ENCODE results near the gene ARL4C.

The ARL4C gene, protein sequence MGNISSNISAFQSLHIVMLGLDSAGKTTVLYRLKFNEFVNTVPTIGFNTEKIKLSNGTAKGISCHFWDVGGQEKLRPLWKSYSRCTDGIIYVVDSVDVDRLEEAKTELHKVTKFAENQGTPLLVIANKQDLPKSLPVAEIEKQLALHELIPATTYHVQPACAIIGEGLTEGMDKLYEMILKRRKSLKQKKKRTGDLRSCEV

DNA sequence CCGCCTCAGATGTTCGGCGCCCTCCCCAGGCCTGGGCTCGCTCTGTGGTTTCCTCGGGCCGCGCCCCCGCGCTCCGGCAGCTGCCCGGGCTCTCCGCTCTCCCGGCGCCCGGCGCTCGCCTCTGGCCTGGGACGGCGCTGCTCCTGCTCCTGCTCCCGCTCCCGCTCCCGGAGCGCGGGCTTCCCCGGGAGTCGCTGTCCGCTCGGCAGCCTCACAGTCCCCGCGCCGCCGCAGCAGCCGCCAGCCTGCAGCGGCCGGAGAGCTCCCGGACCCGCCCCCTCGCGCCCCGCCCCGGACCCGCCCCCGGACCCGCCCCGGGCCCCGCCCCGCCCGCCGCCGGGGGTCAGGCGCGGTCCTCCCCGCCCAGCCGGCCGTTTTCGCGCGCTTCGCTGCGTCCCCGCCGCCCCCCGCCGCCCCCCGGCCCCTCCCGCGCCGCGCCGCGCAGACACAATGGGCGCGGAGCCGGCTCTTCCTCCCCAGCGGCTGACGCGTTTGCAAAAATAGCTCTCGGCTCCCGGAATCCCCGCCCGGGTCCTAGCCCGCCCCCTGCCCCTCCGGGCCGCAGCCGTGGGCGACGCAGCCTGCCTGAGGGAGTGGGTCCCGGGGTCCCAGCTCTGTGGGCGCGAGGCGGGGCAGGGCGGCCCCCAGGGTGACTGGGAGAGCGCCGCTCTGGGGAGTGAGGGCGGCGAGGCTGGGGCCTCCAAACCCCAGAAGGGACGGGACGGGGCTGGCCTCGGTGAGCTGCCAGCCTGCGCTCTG is at the start of gene ARL4C:
ARL4C (minus strand) TSS at position 247 of the 759 bp plus-strand sequence. CDS start 495 bp downstream, outside the sequence.
- Histone ChIP-seq H3K4me3 (ENCODE audit: low read length in 2 of 2) (peak within 1 kb of the TSS; percentile 72 to 90), H3K27me3 (ENCODE audit: control insufficient read depth in 1 of 2, insufficient read depth in 2 of 2, low read length in 2 of 2) (peaks cover 0 to 2% of the 10 kb centered on the region in 2 donors), H3K27ac (ENCODE audit: low read length) (peak within 1 kb of the TSS; percentile 53), H3K9ac (ENCODE audit: low read length in 2 of 2) (peak within 1 kb of the TSS; percentile 44 to 58), H3K9me3 (ENCODE audit: control insufficient read depth in 2 of 2, low read length in 2 of 2) (no peaks in the 10 kb centered on the region), H3K36me3 (ENCODE audit: control insufficient read depth in 2 of 2, insufficient read depth in 2 of 2, low read length in 2 of 2) (no peaks in the 10 kb centered on the region), H3K4me1 (ENCODE audit: control insufficient read depth, insufficient read depth, low read length) (peaks cover 17% of the 10 kb centered on the region)

DNA sequence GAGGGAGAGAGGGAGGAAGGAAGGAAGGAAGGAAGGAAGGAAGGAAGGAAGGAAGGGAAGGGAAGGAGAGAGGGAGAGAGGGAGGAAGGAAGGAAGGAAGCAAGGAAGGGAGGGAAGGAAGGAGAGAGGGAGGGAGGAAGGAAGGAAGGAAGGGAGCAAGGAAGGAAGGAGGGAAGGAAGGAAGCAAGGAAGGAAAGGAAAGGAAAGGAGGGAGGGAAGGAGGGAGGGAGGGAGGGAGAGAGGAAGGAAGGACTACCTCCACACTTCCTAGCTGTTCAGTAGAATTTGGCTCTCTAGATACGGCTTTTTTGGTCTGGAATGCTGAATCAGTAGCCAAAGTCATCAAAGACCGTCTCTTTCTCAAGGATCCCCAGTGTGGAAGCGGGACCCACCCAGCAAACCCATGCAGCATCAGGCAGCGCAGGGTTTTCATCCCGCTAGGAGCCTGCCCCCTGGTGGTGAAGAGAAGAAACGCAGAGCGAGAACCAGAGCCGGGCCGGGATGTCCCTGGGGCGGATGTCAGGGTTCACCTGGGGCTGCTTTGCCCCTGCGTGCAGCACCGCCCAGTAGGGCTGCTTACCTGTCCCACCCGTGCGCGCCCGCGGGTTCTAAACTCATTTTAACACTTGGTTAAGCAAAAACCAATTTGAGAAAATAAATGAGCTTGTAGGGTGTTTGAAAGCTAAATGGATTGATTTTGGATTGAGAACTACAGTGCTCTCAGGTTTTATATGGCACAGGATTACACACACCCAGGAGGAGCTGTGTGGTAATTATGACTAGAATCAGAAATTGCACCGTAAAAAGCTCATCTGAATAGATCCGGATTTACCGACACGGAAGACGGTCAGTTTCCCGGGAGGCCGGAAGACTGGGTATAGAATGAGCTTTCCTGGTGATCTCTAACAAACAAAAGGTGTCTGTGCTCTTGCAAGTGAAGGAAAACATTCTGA is 48.1 kb upstream of the ARL4C start:
- Histone ChIP-seq H3K9ac (ENCODE audit: low read length in 2 of 2) (no peak overlapping the region), H3K9me3 (ENCODE audit: control insufficient read depth in 2 of 2, low read length in 2 of 2) (no peaks in the 10 kb centered on the region), H3K27me3 (ENCODE audit: control insufficient read depth in 1 of 2, insufficient read depth in 2 of 2, low read length in 2 of 2) (peaks cover 2 to 8% of the 10 kb centered on the region in 2 donors), H3K27ac (ENCODE audit: low read length) (no peak overlapping the region), H3K4me1 (ENCODE audit: control insufficient read depth, insufficient read depth, low read length) (peaks cover 4% of the 10 kb centered on the region), H3K4me3 (ENCODE audit: low read length in 2 of 2) (no peak overlapping the region), H3K36me3 (ENCODE audit: control insufficient read depth in 2 of 2, insufficient read depth in 2 of 2, low read length in 2 of 2) (no peaks in the 10 kb centered on the region)

DNA sequence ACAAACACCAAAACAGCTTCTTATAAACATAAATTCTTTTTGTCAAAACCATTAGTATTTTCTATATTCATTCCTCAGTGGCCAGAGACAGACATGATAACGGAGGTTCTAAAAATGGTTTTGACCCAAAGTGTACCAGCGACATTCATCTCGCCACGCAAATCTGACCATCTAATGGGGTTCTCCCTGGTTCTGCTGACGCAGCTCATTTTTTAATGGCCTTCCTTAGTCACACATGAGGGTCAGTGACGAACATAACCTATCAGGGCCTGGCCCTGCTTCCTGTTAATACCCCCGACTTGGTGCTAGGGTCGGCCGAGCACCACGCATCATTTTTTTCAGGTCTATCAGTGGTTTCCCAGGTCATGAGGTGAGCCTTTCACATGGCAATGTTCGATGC is 45.9 kb upstream of the ARL4C start:
- Histone ChIP-seq H3K4me3 (ENCODE audit: low read length in 2 of 2) (no peak overlapping the region), H3K9ac (ENCODE audit: low read length in 2 of 2) (no peak overlapping the region), H3K9me3 (ENCODE audit: control insufficient read depth in 2 of 2, low read length in 2 of 2) (peaks cover 5 to 10% of the 10 kb centered on the region in 2 donors), H3K27ac (ENCODE audit: low read length) (no peak overlapping the region), H3K36me3 (ENCODE audit: control insufficient read depth in 2 of 2, insufficient read depth in 2 of 2, low read length in 2 of 2) (no peaks in the 10 kb centered on the region), H3K4me1 (ENCODE audit: control insufficient read depth, insufficient read depth, low read length) (peaks cover 4% of the 10 kb centered on the region), H3K27me3 (ENCODE audit: control insufficient read depth in 1 of 2, insufficient read depth in 2 of 2, low read length in 2 of 2) (peaks cover 2 to 6% of the 10 kb centered on the region in 2 donors)

- no peak overlapping the region for H3K4me3 ChIP-seq (ENCODE audit: low read length in 2 of 2)
- peaks cover 7 to 17% of the 10 kb centered on the region in 2 donors for H3K27me3 ChIP-seq (ENCODE audit: control insufficient read depth in 1 of 2, insufficient read depth in 2 of 2, low read length in 2 of 2)
- H3K36me3 ChIP-seq (ENCODE audit: control insufficient read depth in 2 of 2, insufficient read depth in 2 of 2, low read length in 2 of 2), result no peaks in the 10 kb centered on the region
- H3K27ac ChIP-seq (ENCODE audit: low read length), result no peak overlapping the region
- H3K9ac ChIP-seq (ENCODE audit: low read length in 2 of 2), result no peak overlapping the region
- H3K9me3 ChIP-seq (ENCODE audit: control insufficient read depth in 2 of 2, low read length in 2 of 2), result peaks cover 10 to 12% of the 10 kb centered on the region in 2 donors
- H3K4me1 ChIP-seq (ENCODE audit: control insufficient read depth, insufficient read depth, low read length), result no peaks in the 10 kb centered on the region
Observed at GRCh38 chr2:234537929-234538328, 41.0 kb upstream of the ARL4C start.

- no peak overlapping the region for H3K9ac ChIP-seq (ENCODE audit: low read length in 2 of 2)
- H3K36me3 ChIP-seq (ENCODE audit: control insufficient read depth in 2 of 2, insufficient read depth in 2 of 2, low read length in 2 of 2), result no peaks in the 10 kb centered on the region
Observed at GRCh38 chr2:234536178-234536965, 39.5 kb upstream of the ARL4C start.

DNA sequence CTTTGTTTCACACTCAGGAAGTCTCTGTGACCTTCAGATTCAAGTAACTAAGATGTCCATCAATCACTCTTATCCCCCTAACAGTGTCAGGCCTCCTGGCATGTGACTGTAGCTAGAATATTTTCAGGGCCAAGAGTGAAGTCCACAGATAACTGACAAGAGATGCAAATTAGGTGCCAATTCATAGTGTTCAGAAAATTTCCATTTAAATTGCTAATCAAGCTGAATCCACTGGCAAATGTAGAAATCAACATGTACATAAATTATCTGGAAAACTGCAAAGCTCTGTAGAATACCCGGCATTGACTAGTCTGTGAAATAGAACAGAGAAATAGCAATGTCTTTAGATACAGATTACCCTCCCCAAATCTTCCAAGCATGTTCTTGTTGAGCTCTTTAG is 38.6 kb upstream of the ARL4C start:
- no peaks in the 10 kb centered on the region for H3K4me1 ChIP-seq (ENCODE audit: control insufficient read depth, insufficient read depth, low read length)
- H3K9ac ChIP-seq (ENCODE audit: low read length in 2 of 2), result no peak overlapping the region
- no peak overlapping the region for H3K27ac ChIP-seq (ENCODE audit: low read length)
- peaks cover 7 to 17% of the 10 kb centered on the region in 2 donors for H3K27me3 ChIP-seq (ENCODE audit: control insufficient read depth in 1 of 2, insufficient read depth in 2 of 2, low read length in 2 of 2)
- no peak overlapping the region for H3K4me3 ChIP-seq (ENCODE audit: low read length in 2 of 2)
- H3K36me3 ChIP-seq (ENCODE audit: control insufficient read depth in 2 of 2, insufficient read depth in 2 of 2, low read length in 2 of 2), result no peaks in the 10 kb centered on the region
- H3K9me3 ChIP-seq (ENCODE audit: control insufficient read depth in 2 of 2, low read length in 2 of 2), result peaks cover 10 to 15% of the 10 kb centered on the region in 2 donors

More at GRCh38 chr2:234536178-234536965, 39.5 kb upstream of the ARL4C start:
- H3K27ac ChIP-seq (ENCODE audit: low read length), result no peak overlapping the region
- H3K4me1 ChIP-seq (ENCODE audit: control insufficient read depth, insufficient read depth, low read length), result no peaks in the 10 kb centered on the region
- peaks cover 10 to 15% of the 10 kb centered on the region in 2 donors for H3K9me3 ChIP-seq (ENCODE audit: control insufficient read depth in 2 of 2, low read length in 2 of 2)
- H3K4me3 ChIP-seq (ENCODE audit: low read length in 2 of 2), result no peak overlapping the region
- peaks cover 7 to 17% of the 10 kb centered on the region in 2 donors for H3K27me3 ChIP-seq (ENCODE audit: control insufficient read depth in 1 of 2, insufficient read depth in 2 of 2, low read length in 2 of 2)

- no peak overlapping the region for H3K9ac ChIP-seq (ENCODE audit: low read length in 2 of 2)
- no peaks in the 10 kb centered on the region for H3K4me1 ChIP-seq (ENCODE audit: control insufficient read depth, insufficient read depth, low read length)
- no peaks in the 10 kb centered on the region for H3K36me3 ChIP-seq (ENCODE audit: control insufficient read depth in 2 of 2, insufficient read depth in 2 of 2, low read length in 2 of 2)
- no peak overlapping the region for H3K4me3 ChIP-seq (ENCODE audit: low read length in 2 of 2)
- peaks cover 7 to 17% of the 10 kb centered on the region in 2 donors for H3K27me3 ChIP-seq (ENCODE audit: control insufficient read depth in 1 of 2, insufficient read depth in 2 of 2, low read length in 2 of 2)
- H3K9me3 ChIP-seq (ENCODE audit: control insufficient read depth in 2 of 2, low read length in 2 of 2), result peaks cover 7 to 15% of the 10 kb centered on the region in 2 donors
- no peak overlapping the region for H3K27ac ChIP-seq (ENCODE audit: low read length)
Observed at GRCh38 chr2:234534515-234534914, 37.6 kb upstream of the ARL4C start.

GRCh38 chr2:234533626-234534025 is 36.7 kb upstream of the ARL4C start:
- H3K4me1 ChIP-seq (ENCODE audit: control insufficient read depth, insufficient read depth, low read length), result no peaks in the 10 kb centered on the region

DNA sequence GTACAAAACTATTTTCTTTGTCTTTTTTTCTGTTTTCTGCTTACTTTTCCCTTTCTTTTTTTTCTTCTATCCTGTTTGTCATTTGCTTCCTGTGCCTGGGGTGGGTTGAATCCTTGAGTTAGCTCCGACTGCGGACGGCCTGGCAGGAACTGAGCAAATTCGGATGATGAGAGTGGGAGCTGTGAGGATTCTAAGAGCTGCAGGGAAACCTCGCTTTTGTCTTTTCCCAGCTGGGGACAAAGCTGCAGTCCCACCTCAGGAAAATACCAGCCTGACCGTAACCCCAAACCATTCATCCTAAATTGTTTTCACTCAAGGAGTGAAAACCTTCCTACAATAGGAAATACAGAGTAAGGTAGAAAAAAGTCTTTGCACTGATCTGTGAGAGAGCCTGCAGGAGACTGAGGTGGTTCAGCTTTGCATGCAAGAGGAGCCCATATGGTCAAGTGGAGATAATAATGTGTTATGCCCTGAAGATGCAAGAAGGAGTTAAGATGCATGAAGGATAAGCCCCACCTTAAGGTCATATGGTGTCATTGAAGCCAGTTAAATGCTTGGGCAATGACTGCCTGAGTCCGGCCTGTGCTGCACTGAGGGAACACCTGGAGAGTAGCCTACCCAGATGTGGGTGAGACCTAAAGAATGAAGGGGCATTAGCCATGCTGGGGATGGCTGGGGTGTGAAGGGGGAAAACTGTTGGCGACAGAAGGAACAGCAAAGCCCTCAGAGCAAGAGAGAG is 31.7 kb upstream of the ARL4C start:
- no peaks in the 10 kb centered on the region for H3K36me3 ChIP-seq (ENCODE audit: control insufficient read depth in 2 of 2, insufficient read depth in 2 of 2, low read length in 2 of 2)
- no peak overlapping the region for H3K9ac ChIP-seq (ENCODE audit: low read length in 2 of 2)
- H3K27ac ChIP-seq (ENCODE audit: low read length), result no peak overlapping the region
- H3K27me3 ChIP-seq (ENCODE audit: control insufficient read depth in 1 of 2, insufficient read depth in 2 of 2, low read length in 2 of 2), result no peaks in the 10 kb centered on the region
- no peak overlapping the region for H3K4me3 ChIP-seq (ENCODE audit: low read length in 2 of 2)
- H3K4me1 ChIP-seq (ENCODE audit: control insufficient read depth, insufficient read depth, low read length), result no peaks in the 10 kb centered on the region
- peaks cover 8 to 11% of the 10 kb centered on the region in 2 donors for H3K9me3 ChIP-seq (ENCODE audit: control insufficient read depth in 2 of 2, low read length in 2 of 2)

More at GRCh38 chr2:234533626-234534025, 36.7 kb upstream of the ARL4C start:
- Histone ChIP-seq H3K27me3 (ENCODE audit: control insufficient read depth in 1 of 2, insufficient read depth in 2 of 2, low read length in 2 of 2) (peaks cover 7 to 17% of the 10 kb centered on the region in 2 donors), H3K9me3 (ENCODE audit: control insufficient read depth in 2 of 2, low read length in 2 of 2) (peaks cover 0 to 11% of the 10 kb centered on the region in 2 donors), H3K27ac (ENCODE audit: low read length) (no peak overlapping the region), H3K36me3 (ENCODE audit: control insufficient read depth in 2 of 2, insufficient read depth in 2 of 2, low read length in 2 of 2) (no peaks in the 10 kb centered on the region), H3K4me3 (ENCODE audit: low read length in 2 of 2) (no peak overlapping the region), H3K9ac (ENCODE audit: low read length in 2 of 2) (no peak overlapping the region)
